LNCAP (cell line): ENCODE measurements around the gene ITSN1.

Experiments
- CTCF ChIP-seq: fragments of 450-650 bp; IDR thresholded peaks from 2 replicates; pipeline ENCODE4 v1.5.1; 2017; ENCODE audit warnings: mild to moderate bottlenecking

The ITSN1 gene

DNA sequence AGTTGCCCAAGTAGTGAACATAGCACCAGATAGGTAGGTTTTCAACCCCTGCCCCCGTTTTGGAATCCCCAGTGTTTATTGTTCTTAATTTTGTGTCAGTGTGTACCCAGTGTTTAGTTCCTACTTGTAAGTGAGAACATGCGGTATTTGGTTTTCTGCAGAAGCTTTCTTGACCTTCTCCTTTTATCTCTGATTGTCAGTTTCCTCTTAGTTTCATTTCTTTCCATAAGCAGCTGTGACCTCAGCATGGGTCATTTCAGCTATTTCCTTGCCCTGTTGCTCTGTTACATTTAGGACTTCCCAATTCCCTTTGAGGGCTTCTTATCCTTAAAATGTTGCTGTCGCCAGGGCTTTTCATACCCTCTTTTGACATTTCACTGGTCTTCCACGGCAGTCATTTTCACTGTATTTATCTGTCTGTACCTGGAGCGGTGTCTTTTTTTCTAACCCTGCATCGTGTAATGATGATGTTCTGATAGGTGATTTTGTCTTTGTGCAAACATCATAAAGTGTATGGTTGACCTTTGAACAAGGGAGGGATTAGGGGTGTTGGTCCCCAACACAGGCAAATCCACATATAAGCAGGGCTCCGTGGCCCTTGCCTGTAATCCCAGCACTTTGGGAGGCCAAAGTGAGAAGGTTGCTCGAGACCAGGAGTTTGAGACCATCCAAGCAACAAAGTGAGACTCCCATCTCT is 15.0 kb downstream of the ITSN1 start:
- TF ChIP-seq CTCF, result no peak

DNA sequence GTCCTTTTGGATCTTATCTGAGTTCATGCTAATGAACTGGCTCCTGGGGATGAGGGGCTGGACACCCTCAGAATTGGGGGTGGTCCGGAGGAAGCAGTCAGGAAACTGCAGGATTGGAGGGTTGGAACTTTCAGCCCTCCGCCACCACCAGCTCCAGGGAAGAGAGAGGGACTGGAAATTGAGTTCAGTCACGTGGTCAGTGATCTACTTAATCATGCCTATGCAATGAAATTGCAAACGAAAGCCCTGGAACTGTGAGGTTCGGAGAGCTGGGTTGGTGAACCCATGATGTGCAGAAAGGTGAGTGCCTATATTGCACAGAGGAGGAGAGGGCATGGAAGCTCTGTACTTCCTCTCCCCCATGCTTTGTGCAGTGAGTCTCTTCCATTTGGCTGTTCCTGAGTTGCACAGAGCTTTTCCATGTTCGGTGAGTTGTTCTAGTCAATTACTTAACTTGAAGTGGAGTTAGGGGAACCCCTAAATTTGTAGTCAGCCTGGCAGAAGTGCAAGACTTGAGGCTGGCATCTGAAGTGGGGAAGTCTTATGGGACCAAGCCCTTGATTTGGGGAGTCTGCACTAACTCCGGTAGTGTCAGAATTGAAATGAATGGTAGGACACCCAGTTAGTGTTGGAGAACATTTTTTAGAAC is 16.7 kb downstream of the ITSN1 start:
- TF ChIP-seq CTCF, result no peak

- no peak for TF ChIP-seq CTCF
Measured at GRCh38 chr21:33659568-33659949, 17.3 kb downstream of the ITSN1 start.

DNA sequence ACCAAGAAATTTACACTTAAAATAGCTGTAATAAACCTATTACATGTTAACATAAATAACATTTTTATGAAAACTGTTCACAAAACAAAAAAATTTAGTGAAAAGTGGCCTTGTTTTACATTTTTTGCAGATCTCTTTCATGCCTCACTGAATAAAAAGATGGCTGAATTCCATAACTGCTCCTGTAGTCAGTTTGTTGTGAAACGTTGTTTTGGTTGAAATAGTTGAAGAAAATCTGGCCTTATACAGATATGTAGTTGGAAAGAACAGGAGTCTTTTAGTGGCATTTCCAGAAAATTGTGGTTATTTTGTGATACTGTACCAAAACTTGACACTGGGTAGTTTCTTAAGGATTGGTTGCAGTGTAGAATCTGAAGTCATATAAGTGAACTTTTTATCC is 18.1 kb downstream of the ITSN1 start:
- no peak for TF ChIP-seq CTCF

DNA sequence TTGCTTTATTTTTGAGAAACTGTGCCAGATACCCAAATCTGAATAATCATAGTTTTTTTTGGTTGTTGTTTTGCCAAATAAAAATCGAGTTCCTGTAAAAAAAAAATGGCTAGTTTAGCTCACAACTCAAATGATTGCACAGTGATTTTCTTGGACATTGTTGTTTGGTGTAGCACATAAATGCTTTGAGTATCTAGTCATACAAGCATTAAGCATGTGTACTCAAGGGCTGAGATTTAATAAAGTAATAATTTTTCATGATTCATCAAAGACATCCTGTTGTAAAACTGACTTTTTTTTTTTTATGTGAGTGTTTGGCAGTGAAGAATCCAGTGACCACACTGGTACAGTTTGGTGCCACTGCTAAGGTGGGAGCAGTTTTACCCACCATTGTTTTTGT is 18.8 kb downstream of the ITSN1 start:
- TF ChIP-seq CTCF, result no peak

- TF ChIP-seq CTCF, result no peak
Measured at GRCh38 chr21:33662046-33662445, 19.7 kb downstream of the ITSN1 start.

DNA sequence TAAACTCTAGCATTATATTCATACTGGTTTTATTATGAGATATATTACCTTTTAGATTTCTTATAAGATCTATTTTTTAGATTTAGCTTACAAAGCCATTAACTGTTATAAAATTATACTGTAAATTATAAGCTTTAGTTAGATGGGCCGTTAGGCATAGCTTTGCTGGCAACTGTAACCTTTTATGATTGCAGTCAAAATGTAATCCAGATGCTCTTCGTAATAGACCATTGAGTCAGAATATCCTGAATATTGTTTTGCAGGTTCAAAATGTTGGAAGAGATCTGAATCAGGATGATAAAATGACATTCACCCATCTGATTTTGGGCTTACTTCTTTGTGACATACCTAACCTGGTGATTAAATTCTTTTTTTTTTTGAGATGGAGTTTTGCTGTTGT is 20.9 kb downstream of the ITSN1 start:
- no peak for TF ChIP-seq CTCF
